Measurements from ENCODE around the gene HENMT1. TPM values are rescaled to one million over a fixed set of nuclear protein-coding genes. Genes with fewer than 3 reads are reported as not detected.

The HENMT1 gene
- total and polyA plus RNA-seq, 9 of the 15 experiments (the other 6 are each of a cell fraction or from before 2014, with no cell fraction given), result not detected

DNA sequence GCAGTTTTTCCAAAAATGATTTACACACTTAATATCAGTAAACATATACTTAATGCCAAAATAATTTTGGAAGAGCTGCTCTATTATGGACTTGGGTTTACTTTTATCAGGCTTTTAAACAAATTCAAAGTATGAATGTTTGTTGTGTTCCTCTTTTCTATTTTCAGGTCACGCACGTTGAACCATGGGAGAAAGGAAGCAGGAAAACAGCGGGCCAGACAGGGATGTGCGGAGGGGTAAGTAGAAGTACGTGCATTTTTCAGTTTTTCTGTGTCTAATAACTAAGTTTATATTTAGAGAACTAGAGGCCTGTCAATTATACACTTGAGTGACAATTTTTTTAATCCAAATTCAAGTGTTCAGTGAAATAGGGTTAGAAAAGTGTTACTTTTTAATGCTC lies 34.6 kb upstream of the HENMT1 start:
- Histone ChIP-seq H3K9me3 (replicated peaks; ENCODE audit: control insufficient read depth, insufficient read depth, low read depth, low read length) (no peaks in the 10 kb centered on the region), H2AFZ (ENCODE audit: low read depth, low read length) (no peak overlapping the region), H3K4me3 (no peak overlapping the region), H3K27ac (ENCODE audit: extremely low read depth, low read depth, low read length) (no peak overlapping the region), H3K36me3 (ENCODE audit: control insufficient read depth, insufficient read depth, low read length) (peaks cover 74% of the 10 kb centered on the region), H3K4me2 (ENCODE audit: insufficient read depth, low read length) (no peak overlapping the region), H3K4me1 (replicated peaks in 1 of 2; ENCODE audit: control insufficient read depth in 2 of 2, insufficient read depth in 2 of 2, low read length in 2 of 2) (peaks cover 3 to 7% of the 10 kb centered on the region in 2 experiments; a peak in 3 of 5 replicates), H4K20me1 (replicated peaks; ENCODE audit: control insufficient read depth, insufficient read depth, low read length) (peaks cover 17% of the 10 kb centered on the region), H3K27me3 (ENCODE audit: control insufficient read depth in 2 of 2, insufficient read depth in 2 of 2, low read length in 2 of 2) (no peaks in the 10 kb centered on the region), H3K79me2 (ENCODE audit: control insufficient read depth, insufficient read depth, low read length) (peaks cover 72% of the 10 kb centered on the region), H3K9me1 (ENCODE audit: control insufficient read depth, insufficient read depth, low read length) (no peaks in the 10 kb centered on the region), H3K9ac (ENCODE audit: insufficient read depth in 1 of 2, low read depth in 2 of 2, low read length in 2 of 2) (peak overlapping the region in 1 of 2 experiments; percentile 91; a peak in 1 of 4 replicates)
- TF ChIP-seq, protein P1, sequence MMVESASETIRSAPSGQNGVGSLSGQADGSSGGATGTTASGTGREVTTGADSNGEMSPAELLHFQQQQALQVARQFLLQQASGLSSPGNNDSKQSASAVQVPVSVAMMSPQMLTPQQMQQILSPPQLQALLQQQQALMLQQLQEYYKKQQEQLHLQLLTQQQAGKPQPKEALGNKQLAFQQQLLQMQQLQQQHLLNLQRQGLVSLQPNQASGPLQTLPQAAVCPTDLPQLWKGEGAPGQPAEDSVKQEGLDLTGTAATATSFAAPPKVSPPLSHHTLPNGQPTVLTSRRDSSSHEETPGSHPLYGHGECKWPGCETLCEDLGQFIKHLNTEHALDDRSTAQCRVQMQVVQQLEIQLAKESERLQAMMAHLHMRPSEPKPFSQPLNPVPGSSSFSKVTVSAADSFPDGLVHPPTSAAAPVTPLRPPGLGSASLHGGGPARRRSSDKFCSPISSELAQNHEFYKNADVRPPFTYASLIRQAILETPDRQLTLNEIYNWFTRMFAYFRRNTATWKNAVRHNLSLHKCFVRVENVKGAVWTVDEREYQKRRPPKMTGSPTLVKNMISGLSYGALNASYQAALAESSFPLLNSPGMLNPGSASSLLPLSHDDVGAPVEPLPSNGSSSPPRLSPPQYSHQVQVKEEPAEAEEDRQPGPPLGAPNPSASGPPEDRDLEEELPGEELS (CRISPR knock-in tag; IDR thresholded peaks at IDR 0.05; ENCODE audit: borderline replicate concordance), result no peak
- TF ChIP-seq, protein P2, sequence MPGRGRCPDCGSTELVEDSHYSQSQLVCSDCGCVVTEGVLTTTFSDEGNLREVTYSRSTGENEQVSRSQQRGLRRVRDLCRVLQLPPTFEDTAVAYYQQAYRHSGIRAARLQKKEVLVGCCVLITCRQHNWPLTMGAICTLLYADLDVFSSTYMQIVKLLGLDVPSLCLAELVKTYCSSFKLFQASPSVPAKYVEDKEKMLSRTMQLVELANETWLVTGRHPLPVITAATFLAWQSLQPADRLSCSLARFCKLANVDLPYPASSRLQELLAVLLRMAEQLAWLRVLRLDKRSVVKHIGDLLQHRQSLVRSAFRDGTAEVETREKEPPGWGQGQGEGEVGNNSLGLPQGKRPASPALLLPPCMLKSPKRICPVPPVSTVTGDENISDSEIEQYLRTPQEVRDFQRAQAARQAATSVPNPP (IDR thresholded peaks at IDR 0.05; ENCODE audit: borderline replicate concordance, insufficient read depth, insufficient read length), result no peak
- TF ChIP-seq ZNF24 (IDR thresholded peaks at IDR 0.05), result no peak
- TF ChIP-seq MBD2 (IDR thresholded peaks at IDR 0.05; ENCODE audit: borderline replicate concordance, low read depth), result no peak
- TF ChIP-seq, protein P3, sequence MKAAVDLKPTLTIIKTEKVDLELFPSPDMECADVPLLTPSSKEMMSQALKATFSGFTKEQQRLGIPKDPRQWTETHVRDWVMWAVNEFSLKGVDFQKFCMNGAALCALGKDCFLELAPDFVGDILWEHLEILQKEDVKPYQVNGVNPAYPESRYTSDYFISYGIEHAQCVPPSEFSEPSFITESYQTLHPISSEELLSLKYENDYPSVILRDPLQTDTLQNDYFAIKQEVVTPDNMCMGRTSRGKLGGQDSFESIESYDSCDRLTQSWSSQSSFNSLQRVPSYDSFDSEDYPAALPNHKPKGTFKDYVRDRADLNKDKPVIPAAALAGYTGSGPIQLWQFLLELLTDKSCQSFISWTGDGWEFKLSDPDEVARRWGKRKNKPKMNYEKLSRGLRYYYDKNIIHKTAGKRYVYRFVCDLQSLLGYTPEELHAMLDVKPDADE (conservative IDR thresholded peaks at IDR 0.05; ENCODE audit: control insufficient read depth, low read depth, low read length), result no peak
- TF ChIP-seq SPI1 (IDR thresholded peaks at IDR 0.05; ENCODE audit: borderline replicate concordance, low read depth, low read length), result 0 out of 2 replicates have a peak, but pooled peaks have one; percentile 15
- ChIA-PET CTCF (ENCODE audit: low intra/inter-chr PET ratio) (interaction anchor here (0.6 kb wide), 1 partner anchor 14 kb away, joined by 3 read pairs; no protein-coding TSS in a partner anchor), POLR2A (interaction anchor here (0.7 to 5.6 kb wide), 2 partner anchors 9 to 11 kb away, joined by 3 to 97 read pairs; no protein-coding TSS in a partner anchor)
- 88% methylated on average over 5 of the region's 5 CpGs for WGBS (ENCODE audit: insufficient coverage, low coverage, missing lambda C conversion rate)
- FAIRE-seq (no peak), ATAC-seq (no peak), DNase-seq (ENCODE audit: extremely low read depth in 1 of 4, low spot score in 3 of 4) (no peak)
- intact Hi-C loops (cut with micrococcal nuclease), result no loop called here
- BruUV-seq (replicated peaks), result no TSS peak
- in situ Hi-C loops (cut with MboI), result no loop called here
